Measurements from ENCODE around the gene KLF13. TPM values are rescaled to one million over a fixed set of nuclear protein-coding genes. Genes with fewer than 3 reads are reported as not detected.
A peak's percentile ranks its signal among the peaks of the same experiment; 100 is the strongest.

Gene KLF13
- total and polyA plus RNA-seq, 2 donors (not counting 1 experiment from before 2014, with no cell fraction given), result 65.5 to 140 TPM

DNA sequence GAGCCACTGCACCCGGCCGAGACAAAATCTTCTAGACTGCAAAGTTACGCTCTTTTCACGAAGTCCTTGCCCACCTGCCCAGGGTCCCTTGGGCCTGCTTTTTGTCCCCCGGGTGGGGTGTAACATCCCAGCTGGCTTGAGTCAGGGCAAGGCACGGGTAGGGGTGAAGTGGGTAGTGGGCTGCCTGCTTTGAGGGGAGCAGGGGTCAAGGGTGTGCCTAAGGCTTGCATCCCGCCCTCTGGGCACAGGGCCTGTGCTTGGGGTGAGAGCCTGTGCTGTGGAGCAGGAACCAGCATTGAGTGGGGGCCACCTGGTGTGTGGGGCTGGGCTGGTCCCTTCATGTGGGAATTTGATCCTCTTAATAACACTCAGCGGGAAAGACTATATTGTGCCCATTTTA is 74.6 kb downstream of the KLF13 start:
- 71% methylated on average over 7 of the region's 8 CpGs for WGBS (ENCODE audit: insufficient coverage)
- no peaks in the 10 kb centered on the region for H3K79me2 ChIP-seq (ENCODE audit: control insufficient read depth, insufficient read depth, low read length)
- no peaks in the 10 kb centered on the region for H3K27me3 Mint-ChIP-seq

DNA sequence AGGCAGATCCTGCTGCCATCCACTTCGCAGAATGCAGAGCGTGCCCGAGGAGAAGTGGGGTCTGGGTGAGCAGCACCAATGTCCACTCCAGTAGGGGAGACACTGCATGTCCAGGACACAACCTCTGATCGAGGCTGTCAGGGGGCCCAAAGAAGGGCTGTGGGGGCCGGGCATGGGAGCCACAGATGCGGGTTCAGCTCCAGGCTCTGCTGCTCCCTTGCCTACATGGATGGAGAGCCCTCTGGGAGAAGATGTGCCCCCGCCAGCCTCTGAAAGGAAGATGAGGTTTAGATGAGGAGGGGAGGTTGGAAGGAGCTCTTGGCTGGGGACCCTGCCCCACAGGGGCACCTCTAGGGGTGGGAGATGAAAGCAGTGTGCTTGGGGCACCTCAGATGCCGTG is 75.4 kb downstream of the KLF13 start:
- Mint-ChIP-seq H3K4me3 (no peak overlapping the region), H3K27ac (peak overlapping the region; percentile 46), H3K4me1 (peaks cover 19% of the 10 kb centered on the region), H3K27me3 (no peaks in the 10 kb centered on the region), H3K9me3 (ENCODE audit: insufficient read depth) (no peaks in the 10 kb centered on the region)
- Histone ChIP-seq H3K9me3 (ENCODE audit: control extremely low read depth in 1 of 3, control insufficient read depth in 2 of 3, insufficient read depth in 1 of 3, low read length in 2 of 3) (peaks cover 0 to 10% (median 0%) of the 10 kb centered on the region in 3 donors), H3K36me3 (replicated peaks in 1 of 2; ENCODE audit: control extremely low read depth in 1 of 2, control insufficient read depth in 1 of 2, extremely low read depth in 1 of 2, insufficient read depth in 2 of 2, low read length in 1 of 2) (no peaks in the 10 kb centered on the region), H3K27ac (ENCODE audit: low read length in 2 of 2) (no peak overlapping the region), H3K4me2 (replicated peaks; ENCODE audit: low read depth, low read length, poor library complexity, severe bottlenecking) (no peak overlapping the region), H4K20me1 (ENCODE audit: control insufficient read depth, insufficient read depth, low read length, poor library complexity, severe bottlenecking) (no peaks in the 10 kb centered on the region), H3K9ac (ENCODE audit: low read length) (no peak overlapping the region), H3K4me1 (ENCODE audit: control insufficient read depth in 2 of 2, insufficient read depth in 2 of 2, low read length in 2 of 2) (peaks cover 25 to 26% of the 10 kb centered on the region in 2 donors), H3K27me3 (replicated peaks in 1 of 4; ENCODE audit: control extremely low read depth in 1 of 4, control insufficient read depth in 3 of 4, insufficient read depth in 4 of 4, low read length in 3 of 4) (no peaks in the 10 kb centered on the region), H2AFZ (ENCODE audit: insufficient read depth, low read depth, low read length, poor library complexity, severe bottlenecking) (no peak overlapping the region), H3K79me2 (ENCODE audit: control insufficient read depth, insufficient read depth, low read length) (no peaks in the 10 kb centered on the region), H3K4me3 (ENCODE audit: control extremely low read depth in 1 of 5, extremely low read depth in 1 of 5, insufficient read depth in 1 of 5, low read depth in 2 of 5, low read length in 4 of 5) (no peak overlapping the region)
- intact Hi-C loops (cut with micrococcal nuclease), result no loop called here
- no peak for TF ChIP-seq CTCF (IDR thresholded peaks at IDR 0.05)
- no peak for TF ChIP-seq EZH2 (IDR thresholded peaks at IDR 0.05; ENCODE audit: borderline replicate concordance, insufficient read depth, low read depth, low read length, poor library complexity, severe bottlenecking)
- 95% methylated on average over 8 of the region's 8 CpGs for WGBS (ENCODE audit: insufficient coverage)
- POLR2A ChIA-PET, result interaction anchor here (0.7 to 0.9 kb wide), 2 partner anchors 18 to 187 kb away, joined by 3 read pairs; no protein-coding TSS in a partner anchor
- CTCF ChIA-PET, result no interaction called here
- DNase-seq (no peak), ATAC-seq (ENCODE audit: low read depth) (no peak)

More for the DNA sequence above, 74.6 kb downstream of the KLF13 start:
- DNase-seq (no peak), ATAC-seq (ENCODE audit: low read depth) (no peak)
- H3K9ac ChIP-seq (ENCODE audit: low read length), result no peak overlapping the region
- no peaks in the 10 kb centered on the region for H3K27me3 ChIP-seq (replicated peaks in 1 of 4; ENCODE audit: control extremely low read depth in 1 of 4, control insufficient read depth in 3 of 4, insufficient read depth in 4 of 4, low read length in 3 of 4)
- no peak for TF ChIP-seq CTCF (IDR thresholded peaks at IDR 0.05)
- no peak for TF ChIP-seq EZH2 (IDR thresholded peaks at IDR 0.05; ENCODE audit: borderline replicate concordance, insufficient read depth, low read depth, low read length, poor library complexity, severe bottlenecking)
- H3K4me1 ChIP-seq (ENCODE audit: control insufficient read depth in 2 of 2, insufficient read depth in 2 of 2, low read length in 2 of 2), result peaks cover 21 to 24% of the 10 kb centered on the region in 2 donors
- ChIA-PET POLR2A (no interaction called here), CTCF (no interaction called here)
- H3K4me3 ChIP-seq (ENCODE audit: control extremely low read depth in 1 of 5, extremely low read depth in 1 of 5, insufficient read depth in 1 of 5, low read depth in 2 of 5, low read length in 4 of 5), result no peak overlapping the region
- intact Hi-C loops (cut with micrococcal nuclease), result no loop called here
- no peaks in the 10 kb centered on the region for H4K20me1 ChIP-seq (ENCODE audit: control insufficient read depth, insufficient read depth, low read length, poor library complexity, severe bottlenecking)
- peaks cover 0 to 10% (median 0%) of the 10 kb centered on the region in 3 donors for H3K9me3 ChIP-seq (ENCODE audit: control extremely low read depth in 1 of 3, control insufficient read depth in 2 of 3, insufficient read depth in 1 of 3, low read length in 2 of 3)
- Mint-ChIP-seq H3K4me3 (no peak overlapping the region), H3K27ac (no peak overlapping the region), H3K9me3 (ENCODE audit: insufficient read depth) (no peaks in the 10 kb centered on the region), H3K4me1 (peaks cover 20% of the 10 kb centered on the region)
- H3K4me2 ChIP-seq (replicated peaks; ENCODE audit: low read depth, low read length, poor library complexity, severe bottlenecking), result no peak overlapping the region
- no peaks in the 10 kb centered on the region for H3K36me3 ChIP-seq (replicated peaks in 1 of 2; ENCODE audit: control extremely low read depth in 1 of 2, control insufficient read depth in 1 of 2, extremely low read depth in 1 of 2, insufficient read depth in 2 of 2, low read length in 1 of 2)
- H3K27ac ChIP-seq (ENCODE audit: low read length in 2 of 2), result no peak overlapping the region
- H2AFZ ChIP-seq (ENCODE audit: insufficient read depth, low read depth, low read length, poor library complexity, severe bottlenecking), result no peak overlapping the region

All from B cell (primary cell).